GM12801 (cell line): ENCODE data around the gene FBXL16.

Experiments used
- CTCF ChIP-seq: IDR thresholded peaks from one replicate; pipeline ENCODE4 v1.5.1; 2011; ENCODE audit warnings: control low read depth; ENCODE audit not compliant: insufficient read length; ENCODE audit errors: extremely low read depth

The FBXL16 gene

GRCh38 chr16:680625-680945, 25.0 kb downstream of the FBXL16 start:
- TF ChIP-seq CTCF: no peak

GRCh38 chr16:679814-680624, 25.6 kb downstream of the FBXL16 start, which contains the start of gene STUB1:
Gene STUB1 (plus strand): TSS chr16:680410. CDS start chr16:680526, 116 bp downstream.
- no peak for TF ChIP-seq CTCF

GRCh38 chr16:678858-679813, 26.5 kb downstream of the FBXL16 start:
- no peak for TF ChIP-seq CTCF

GRCh38 chr16:678209-678857, 27.3 kb downstream of the FBXL16 start:
- no peak for TF ChIP-seq CTCF

GRCh38 chr16:677316-678190, 28.0 kb downstream of the FBXL16 start:
- TF ChIP-seq CTCF: no peak

GRCh38 chr16:676913-677312, 28.7 kb downstream of the FBXL16 start:
- no peak for TF ChIP-seq CTCF

GRCh38 chr16:676565-676902, 29.1 kb downstream of the FBXL16 start:
- TF ChIP-seq CTCF: no peak
